Measurements from ENCODE around the gene GIPC2. TPM values are rescaled to one million over a fixed set of nuclear protein-coding genes. Genes with fewer than 3 reads are reported as not detected.

The GIPC2 gene
- total and polyA plus RNA-seq, 10 of the 15 experiments (the other 5 are each of a cell fraction or from before 2014, with no cell fraction given) = 0.03 to 0.23 (median 0.06) TPM; not detected in 2

DNA sequence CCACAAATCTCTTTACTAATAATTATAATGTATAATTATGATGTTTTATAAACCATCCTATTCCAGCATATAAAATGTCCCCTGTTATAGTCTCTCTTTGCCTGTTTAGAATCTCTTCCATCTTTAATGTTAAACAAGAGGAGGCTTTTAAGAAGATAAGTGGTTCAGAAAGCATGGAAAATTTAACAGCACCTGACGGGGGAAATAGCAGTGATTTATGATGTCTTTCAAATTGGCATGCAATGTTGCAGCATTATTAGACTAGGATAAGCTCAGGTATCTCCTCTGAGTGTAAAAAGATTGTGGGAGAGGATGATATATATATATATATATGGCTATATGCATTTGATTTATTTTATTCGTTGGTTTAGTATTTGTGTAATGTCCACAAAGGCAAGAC, 24.4 kb downstream of the GIPC2 start:
- Histone ChIP-seq H3K79me2 (ENCODE audit: control insufficient read depth, insufficient read depth, low read length) (no peaks in the 10 kb centered on the region), H3K4me2 (ENCODE audit: control insufficient read depth, insufficient read depth) (no peak overlapping the region), H3K27ac (ENCODE audit: control insufficient read depth, insufficient read depth) (no peak overlapping the region), H3K9me3 (replicated peaks; ENCODE audit: control insufficient read depth, insufficient read depth, low read length) (no peaks in the 10 kb centered on the region), H3K27me3 (replicated peaks in 1 of 2; ENCODE audit: control insufficient read depth in 2 of 2, insufficient read depth in 2 of 2, low read length in 1 of 2) (no peaks in the 10 kb centered on the region; a peak in 2 of 4 replicates), H4K20me1 (ENCODE audit: control insufficient read depth, insufficient read depth) (no peaks in the 10 kb centered on the region), H2AFZ (ENCODE audit: control insufficient read depth, low read depth, low read length) (no peak overlapping the region), H3K36me3 (ENCODE audit: control insufficient read depth in 2 of 2, insufficient read depth in 2 of 2, low read length in 1 of 2) (no peaks in the 10 kb centered on the region), H3K4me3 (no peak overlapping the region), H3K4me1 (ENCODE audit: control insufficient read depth, insufficient read depth, low read length) (no peaks in the 10 kb centered on the region), H3K9ac (ENCODE audit: control insufficient read depth, insufficient read depth, low read length) (no peak overlapping the region)
- WGBS (ENCODE audit: insufficient coverage, insufficient replicate concordance, low lambda C conversion rate, missing lambda C conversion rate) = 15% methylated on average over 2 of the region's 2 CpGs
- RAD21 ChIA-PET (ENCODE audit: unreplicated experiment) = no interaction called here
- CTCF ChIA-PET = no interaction called here
- DNase-seq (ENCODE audit: low read depth, low spot score) (no peak), ATAC-seq (no peak), FAIRE-seq (no peak)
- POLR2A ChIA-PET = no interaction called here
- TF ChIP-seq MEF2A (IDR thresholded peaks at IDR 0.05; ENCODE audit: insufficient read depth, low read depth, low read length) = no peak
- in situ Hi-C loops (cut with MboI) = no loop called here
- SMC1A ChIA-PET (ENCODE audit: uncharacterized antibody, unreplicated experiment) = no interaction called here
- BruUV-seq (replicated peaks) = no TSS peak
- intact Hi-C loops (cut with micrococcal nuclease; ENCODE audit: unreplicated experiment) = no loop called here

DNA sequence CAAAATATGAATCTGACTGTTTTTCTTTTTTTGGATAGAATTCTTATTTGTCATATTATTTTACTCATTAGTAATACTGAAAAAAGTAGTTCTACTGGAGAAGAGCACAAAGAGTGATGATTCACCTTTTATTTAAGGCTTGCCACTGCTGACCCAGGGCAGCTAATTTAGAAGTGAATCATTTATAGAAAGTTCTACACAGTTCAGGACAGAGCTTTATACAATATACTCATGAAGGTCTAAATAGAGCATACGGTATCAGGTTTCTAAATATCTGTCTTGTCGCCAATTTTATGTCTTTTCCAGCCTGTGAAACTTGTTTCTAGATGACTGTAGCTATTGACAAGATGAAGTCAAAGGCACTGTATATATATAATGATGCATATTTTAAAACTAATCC, 25.0 kb downstream of the GIPC2 start:
- DNase-seq (ENCODE audit: low read depth, low spot score) (no peak), FAIRE-seq (no peak), ATAC-seq (peak; percentile 65)
- no TSS peak for BruUV-seq (replicated peaks)
- TF ChIP-seq NFXL1 (IDR thresholded peaks at IDR 0.05; ENCODE audit: borderline replicate concordance) (no peak), MEF2A (IDR thresholded peaks at IDR 0.05; ENCODE audit: insufficient read depth, low read depth, low read length) (peak; percentile 45; the same call in 1 of the 2 replicates), JUNB (IDR thresholded peaks at IDR 0.05) (peak; percentile 88), GATAD2B (conservative IDR thresholded peaks at IDR 0.05; ENCODE audit: low read depth) (no peak), NFIC (IDR thresholded peaks at IDR 0.05; ENCODE audit: low read depth, low read length) (peak; percentile 73; the same call in 1 of the 2 replicates), MEF2B (IDR thresholded peaks at IDR 0.05; ENCODE audit: partially characterized antibody, poor library complexity, severe bottlenecking) (no peak)
- TF ChIP-seq, protein P1, sequence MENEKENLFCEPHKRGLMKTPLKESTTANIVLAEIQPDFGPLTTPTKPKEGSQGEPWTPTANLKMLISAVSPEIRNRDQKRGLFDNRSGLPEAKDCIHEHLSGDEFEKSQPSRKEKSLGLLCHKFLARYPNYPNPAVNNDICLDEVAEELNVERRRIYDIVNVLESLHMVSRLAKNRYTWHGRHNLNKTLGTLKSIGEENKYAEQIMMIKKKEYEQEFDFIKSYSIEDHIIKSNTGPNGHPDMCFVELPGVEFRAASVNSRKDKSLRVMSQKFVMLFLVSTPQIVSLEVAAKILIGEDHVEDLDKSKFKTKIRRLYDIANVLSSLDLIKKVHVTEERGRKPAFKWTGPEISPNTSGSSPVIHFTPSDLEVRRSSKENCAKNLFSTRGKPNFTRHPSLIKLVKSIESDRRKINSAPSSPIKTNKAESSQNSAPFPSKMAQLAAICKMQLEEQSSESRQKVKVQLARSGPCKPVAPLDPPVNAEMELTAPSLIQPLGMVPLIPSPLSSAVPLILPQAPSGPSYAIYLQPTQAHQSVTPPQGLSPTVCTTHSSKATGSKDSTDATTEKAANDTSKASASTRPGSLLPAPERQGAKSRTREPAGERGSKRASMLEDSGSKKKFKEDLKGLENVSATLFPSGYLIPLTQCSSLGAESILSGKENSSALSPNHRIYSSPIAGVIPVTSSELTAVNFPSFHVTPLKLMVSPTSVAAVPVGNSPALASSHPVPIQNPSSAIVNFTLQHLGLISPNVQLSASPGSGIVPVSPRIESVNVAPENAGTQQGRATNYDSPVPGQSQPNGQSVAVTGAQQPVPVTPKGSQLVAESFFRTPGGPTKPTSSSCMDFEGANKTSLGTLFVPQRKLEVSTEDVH (IDR thresholded peaks at IDR 0.05; ENCODE audit: low read depth, partially characterized antibody) = no peak
- H3K4me2 ChIP-seq (ENCODE audit: control insufficient read depth, insufficient read depth) = no peak overlapping the region
- H3K9ac ChIP-seq (ENCODE audit: control insufficient read depth, insufficient read depth, low read length) = no peak overlapping the region
- 2% methylated on average over 2 of the region's 2 CpGs for WGBS (ENCODE audit: insufficient coverage, insufficient replicate concordance, low lambda C conversion rate, missing lambda C conversion rate)
- ChIA-PET POLR2A (no interaction called here), SMC1A (ENCODE audit: uncharacterized antibody, unreplicated experiment) (no interaction called here), CTCF (interaction anchor here (1.4 kb wide), 1 partner anchor 27 kb away, joined by 3 read pairs; no protein-coding TSS in a partner anchor), RAD21 (ENCODE audit: unreplicated experiment) (no interaction called here)
- no peak overlapping the region for H3K27ac ChIP-seq (ENCODE audit: control insufficient read depth, insufficient read depth)
- H3K36me3 ChIP-seq (ENCODE audit: control insufficient read depth in 2 of 2, insufficient read depth in 2 of 2, low read length in 1 of 2) = no peaks in the 10 kb centered on the region
- H3K27me3 ChIP-seq (replicated peaks in 1 of 2; ENCODE audit: control insufficient read depth in 2 of 2, insufficient read depth in 2 of 2, low read length in 1 of 2) = no peaks in the 10 kb centered on the region; a peak in 2 of 4 replicates
- no peaks in the 10 kb centered on the region for H3K79me2 ChIP-seq (ENCODE audit: control insufficient read depth, insufficient read depth, low read length)
- intact Hi-C loops (cut with micrococcal nuclease; ENCODE audit: unreplicated experiment) (no loop called here), in situ Hi-C loops (cut with MboI) (no loop called here)
- H3K4me1 ChIP-seq (ENCODE audit: control insufficient read depth, insufficient read depth, low read length) = no peaks in the 10 kb centered on the region
- no peaks in the 10 kb centered on the region for H3K9me3 ChIP-seq (replicated peaks; ENCODE audit: control insufficient read depth, insufficient read depth, low read length)
- H3K4me3 ChIP-seq = no peak overlapping the region
- H4K20me1 ChIP-seq (ENCODE audit: control insufficient read depth, insufficient read depth) = no peaks in the 10 kb centered on the region
- no peak overlapping the region for H2AFZ ChIP-seq (ENCODE audit: control insufficient read depth, low read depth, low read length)

All from GM12878 (cell line).